ENCODE results near the gene FAM111B.

The FAM111B gene

GRCh38 chr11:59145534-59145933, 38.5 kb downstream of the FAM111B start:
- Histone ChIP-seq H3K4me2 (ENCODE audit: low read length) (peak overlapping the region; percentile 79), H3K4me3 (ENCODE audit: low read length) (peak overlapping the region; percentile 89), H2AFZ (ENCODE audit: low read depth, low read length) (no peak overlapping the region), H3K79me2 (ENCODE audit: low read length) (peaks cover 24% of the 10 kb centered on the region), H3K27me3 (ENCODE audit: low read depth, low read length) (no peaks in the 10 kb centered on the region), H3K9ac (ENCODE audit: low read length) (peak overlapping the region; percentile 85), H4K20me1 (ENCODE audit: insufficient read depth, low read length) (no peaks in the 10 kb centered on the region), H3K4me1 (ENCODE audit: low read length) (peaks cover 23% of the 10 kb centered on the region), H3K9me3 (ENCODE audit: insufficient read depth, low read length) (no peaks in the 10 kb centered on the region), H3K27ac (ENCODE audit: low read length) (peak overlapping the region; percentile 79), H3K36me3 (replicated peaks; ENCODE audit: low read depth, low read length) (peaks cover 39% of the 10 kb centered on the region)
- no peak for TF ChIP-seq CTCF (IDR thresholded peaks at IDR 0.05; ENCODE audit: low read depth, low read length)
- TF ChIP-seq EZH2phosphoT487 (IDR thresholded peaks at IDR 0.05; ENCODE audit: low read depth): no peak

DNA sequence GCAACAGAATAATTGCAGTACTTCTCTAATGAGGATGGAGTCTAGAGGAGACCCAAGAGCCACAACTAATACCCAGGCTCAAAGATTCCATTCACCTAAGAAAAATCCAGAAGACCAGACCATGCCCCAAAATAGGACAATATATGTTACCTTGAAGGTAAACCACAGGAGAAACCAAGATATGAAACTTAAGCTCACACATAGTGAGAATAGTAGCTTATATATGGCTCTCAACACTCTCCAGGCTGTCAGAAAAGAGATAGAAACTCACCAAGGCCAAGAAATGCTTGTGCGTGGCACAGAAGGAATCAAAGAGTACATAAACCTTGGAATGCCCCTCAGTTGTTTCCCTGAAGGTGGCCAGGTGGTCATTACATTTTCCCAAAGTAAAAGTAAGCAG, 44.7 kb downstream of the FAM111B start:
- Histone ChIP-seq H3K27ac (ENCODE audit: low read length) (peak overlapping the region; percentile 61), H3K36me3 (replicated peaks; ENCODE audit: low read depth, low read length) (peaks cover 65% of the 10 kb centered on the region), H2AFZ (ENCODE audit: low read depth, low read length) (no peak overlapping the region), H3K27me3 (ENCODE audit: low read depth, low read length) (no peaks in the 10 kb centered on the region), H3K9ac (ENCODE audit: low read length) (peak overlapping the region; percentile 3; the same call in 1 of the 2 replicates), H3K4me2 (ENCODE audit: low read length) (peak overlapping the region; percentile 56), H3K9me3 (ENCODE audit: insufficient read depth, low read length) (no peaks in the 10 kb centered on the region), H3K4me1 (ENCODE audit: low read length) (peaks cover 22% of the 10 kb centered on the region), H4K20me1 (ENCODE audit: insufficient read depth, low read length) (no peaks in the 10 kb centered on the region), H3K79me2 (ENCODE audit: low read length) (peaks cover 11% of the 10 kb centered on the region), H3K4me3 (ENCODE audit: low read length) (peak overlapping the region; percentile 38)
- TF ChIP-seq CTCF (IDR thresholded peaks at IDR 0.05; ENCODE audit: low read depth, low read length) (no peak), EZH2phosphoT487 (IDR thresholded peaks at IDR 0.05; ENCODE audit: low read depth) (no peak)

DNA sequence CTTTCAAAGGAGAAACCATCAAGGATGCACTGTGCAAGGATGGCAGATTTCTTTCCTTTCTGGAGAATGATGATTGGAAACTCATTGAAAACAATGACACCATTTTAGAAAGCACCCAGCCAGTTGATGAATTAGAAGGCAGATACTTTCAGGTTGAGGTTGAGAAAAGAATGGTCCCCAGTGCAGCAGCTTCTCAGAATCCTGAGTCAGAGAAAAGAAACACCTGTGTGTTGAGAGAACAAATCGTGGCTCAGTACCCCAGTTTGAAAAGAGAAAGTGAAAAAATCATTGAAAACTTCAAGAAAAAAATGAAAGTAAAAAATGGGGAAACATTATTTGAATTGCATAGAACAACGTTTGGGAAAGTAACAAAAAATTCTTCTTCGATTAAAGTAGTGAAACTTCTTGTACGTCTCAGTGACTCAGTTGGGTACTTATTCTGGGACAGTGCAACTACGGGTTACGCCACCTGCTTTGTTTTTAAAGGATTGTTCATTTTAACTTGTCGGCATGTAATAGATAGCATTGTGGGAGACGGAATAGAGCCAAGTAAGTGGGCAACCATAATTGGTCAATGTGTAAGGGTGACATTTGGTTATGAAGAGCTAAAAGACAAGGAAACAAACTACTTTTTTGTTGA, 45.4 kb downstream of the FAM111B start:
- H3K4me3 ChIP-seq (ENCODE audit: low read length): peak overlapping the region; percentile 38
- peaks cover 22% of the 10 kb centered on the region for H3K4me1 ChIP-seq (ENCODE audit: low read length)
- H3K27ac ChIP-seq (ENCODE audit: low read length): peak overlapping the region; percentile 61
- H4K20me1 ChIP-seq (ENCODE audit: insufficient read depth, low read length): no peaks in the 10 kb centered on the region
- H3K36me3 ChIP-seq (replicated peaks; ENCODE audit: low read depth, low read length): peaks cover 60% of the 10 kb centered on the region
- no peak for TF ChIP-seq EZH2phosphoT487 (IDR thresholded peaks at IDR 0.05; ENCODE audit: low read depth)
- TF ChIP-seq CTCF (IDR thresholded peaks at IDR 0.05; ENCODE audit: low read depth, low read length): no peak
- peaks cover 7% of the 10 kb centered on the region for H3K79me2 ChIP-seq (ENCODE audit: low read length)
- no peaks in the 10 kb centered on the region for H3K27me3 ChIP-seq (ENCODE audit: low read depth, low read length)
- H3K9me3 ChIP-seq (ENCODE audit: insufficient read depth, low read length): no peaks in the 10 kb centered on the region
- no peak overlapping the region for H2AFZ ChIP-seq (ENCODE audit: low read depth, low read length)
- H3K9ac ChIP-seq (ENCODE audit: low read length): peak overlapping the region; percentile 3; the same call in 1 of the 2 replicates
- peak overlapping the region; percentile 56 for H3K4me2 ChIP-seq (ENCODE audit: low read length)

- no peak overlapping the region for H3K27ac ChIP-seq (ENCODE audit: low read length)
- H2AFZ ChIP-seq (ENCODE audit: low read depth, low read length): no peak overlapping the region
- H3K27me3 ChIP-seq (ENCODE audit: low read depth, low read length): no peaks in the 10 kb centered on the region
- H3K4me3 ChIP-seq (ENCODE audit: low read length): no peak overlapping the region
- peaks cover 7% of the 10 kb centered on the region for H3K79me2 ChIP-seq (ENCODE audit: low read length)
- H3K4me1 ChIP-seq (ENCODE audit: low read length): peaks cover 26% of the 10 kb centered on the region
- no peak overlapping the region for H3K4me2 ChIP-seq (ENCODE audit: low read length)
- H3K36me3 ChIP-seq (replicated peaks; ENCODE audit: low read depth, low read length): peaks cover 41% of the 10 kb centered on the region
- H4K20me1 ChIP-seq (ENCODE audit: insufficient read depth, low read length): no peaks in the 10 kb centered on the region
- TF ChIP-seq CTCF (IDR thresholded peaks at IDR 0.05; ENCODE audit: low read depth, low read length): no peak
- H3K9me3 ChIP-seq (ENCODE audit: insufficient read depth, low read length): no peaks in the 10 kb centered on the region
- H3K9ac ChIP-seq (ENCODE audit: low read length): no peak overlapping the region
These were observed 47.6 kb downstream of the FAM111B start for GRCh38 chr11:59154610-59155009.

Data from OCI-LY3 (cell line).